WTC11 (cell line): ENCODE results near the gene CFAP100. TPM values are rescaled to one million over a fixed set of nuclear protein-coding genes. Genes with fewer than 3 reads are reported as not detected.

Experiments used
- ATAC-seq: fragments of 200-7000 bp; cut with Tn5 transposase; 2 replicates; pipeline ENCODE4 v1.10.0; 2021; ENCODE audit warnings: mild to moderate bottlenecking, moderate library complexity
- CTCF ChIA-PET: fragments of 300-600 bp; sonication (Branson Sonifier 250); formaldehyde crosslinking; loops from one replicate; lab custom pipeline; 2021; ENCODE audit warnings: antibody characterized with exemption; lab: Charles Lee
- POLR2A ChIA-PET: fragments of 350-600 bp; sonication (Branson Sonifier 250); formaldehyde crosslinking; loops from one replicate; lab custom pipeline; 2021; ENCODE audit warnings: antibody characterized with exemption; lab: Charles Lee
- DNase-seq: peaks from one replicate; pipeline ENCODE4 v3.0.0; 2021; ENCODE audit warnings: low spot score
- H3K27ac Mint-ChIP-seq: 2 replicates; pipeline ENCODE4 v1.8.0; 2021; ENCODE audit warnings: mixed read lengths
- H3K27me3 Mint-ChIP-seq: 2 replicates; pipeline ENCODE4 v1.8.0; 2021; ENCODE audit warnings: low read depth, mild to moderate bottlenecking, moderate library complexity, mixed read lengths
- H3K36me3 Mint-ChIP-seq: 2 replicates; pipeline ENCODE4 v1.8.0; 2021; ENCODE audit warnings: mixed read lengths
- H3K4me1 Mint-ChIP-seq: 2 replicates; pipeline ENCODE4 v1.8.0; 2022; ENCODE audit warnings: mixed read lengths
- H3K4me3 Mint-ChIP-seq: 2 replicates; pipeline ENCODE4 v1.8.0; 2021; ENCODE audit warnings: mild to moderate bottlenecking, moderate library complexity, mixed read lengths
- H3K9me3 Mint-ChIP-seq: 2 replicates; pipeline ENCODE4 v1.8.0; 2021; ENCODE audit warnings: mixed read lengths
- ARID4B ChIP-seq: sonication (generic); formaldehyde crosslinking; IDR thresholded peaks from 2 replicates; pipeline ENCODE4 v1.8.0; 2023; ENCODE audit warnings: missing genetic modification reagents, mild to moderate bottlenecking, borderline replicate concordance
- ATF6 ChIP-seq: sonication (generic); formaldehyde crosslinking; IDR thresholded peaks from 2 replicates; pipeline ENCODE4 v1.8.1; 2023; ENCODE audit warnings: mild to moderate bottlenecking, missing genetic modification reagents
- CREB1 ChIP-seq: sonication (generic); formaldehyde crosslinking; IDR thresholded peaks from 2 replicates; pipeline ENCODE4 v1.8.0; 2023; ENCODE audit warnings: mild to moderate bottlenecking, missing genetic modification reagents
- CTCF ChIP-seq: fragments of 200-600 bp; IDR thresholded peaks from 2 replicates; pipeline ENCODE4 v1.8.0; 2022; ENCODE audit warnings: antibody characterized with exemption
- FOXP1 ChIP-seq: sonication (generic); formaldehyde crosslinking; IDR thresholded peaks from 2 replicates; pipeline ENCODE4 v1.8.0; 2022; ENCODE audit warnings: missing genetic modification reagents, mild to moderate bottlenecking, moderate library complexity, borderline replicate concordance
- GABPB1 ChIP-seq: sonication (generic); formaldehyde crosslinking; IDR thresholded peaks from 2 replicates; pipeline ENCODE4 v1.8.1; 2023; ENCODE audit warnings: mild to moderate bottlenecking, missing genetic modification reagents
- HMGXB4 ChIP-seq: sonication (generic); formaldehyde crosslinking; IDR thresholded peaks from 2 replicates; pipeline ENCODE4 v1.8.1; 2023; ENCODE audit warnings: mild to moderate bottlenecking, moderate library complexity, missing genetic modification reagents
- IRF2 ChIP-seq: sonication (generic); formaldehyde crosslinking; IDR thresholded peaks from 2 replicates; pipeline ENCODE4 v1.8.0; 2022; ENCODE audit warnings: low read depth, missing genetic modification reagents, borderline replicate concordance
- JUN ChIP-seq: sonication (generic); formaldehyde crosslinking; IDR thresholded peaks from 2 replicates; pipeline ENCODE4 v1.8.0; 2023; ENCODE audit warnings: mild to moderate bottlenecking, missing genetic modification reagents
- NFE2L1 ChIP-seq: sonication (generic); formaldehyde crosslinking; IDR thresholded peaks from 2 replicates; pipeline ENCODE4 v1.8.1; 2023; ENCODE audit warnings: missing genetic modification reagents
- PRDM15 ChIP-seq: sonication (generic); formaldehyde crosslinking; IDR thresholded peaks from 2 replicates; pipeline ENCODE4 v1.8.0; 2022; ENCODE audit warnings: missing genetic modification reagents
- TEAD4 ChIP-seq: sonication (generic); formaldehyde crosslinking; IDR thresholded peaks from 2 replicates; pipeline ENCODE4 v1.8.0; 2022; ENCODE audit warnings: mild to moderate bottlenecking, missing genetic modification reagents
- USF2 ChIP-seq: sonication (generic); formaldehyde crosslinking; IDR thresholded peaks from 2 replicates; pipeline ENCODE4 v1.8.1; 2023; ENCODE audit warnings: mild to moderate bottlenecking, missing genetic modification reagents, moderate library complexity
- ZMAT4 ChIP-seq: fragments of 250-450 bp; sonication (Bioruptor Pico); IDR thresholded peaks from 2 replicates; pipeline ENCODE4 v1.9.0; 2021; ENCODE audit warnings: mild to moderate bottlenecking
- ZNF263 ChIP-seq: sonication (generic); formaldehyde crosslinking; IDR thresholded peaks from 2 replicates; pipeline ENCODE4 v1.8.1; 2022; ENCODE audit warnings: low read depth, mild to moderate bottlenecking, moderate library complexity, missing genetic modification reagents
- ZNF396 ChIP-seq: fragments of 250-450 bp; sonication (Bioruptor Pico); IDR thresholded peaks from 2 replicates; pipeline ENCODE4 v1.8.0; 2021; ENCODE audit warnings: mild to moderate bottlenecking, moderate library complexity, borderline replicate concordance
- ZSCAN18 ChIP-seq: fragments of 250-450 bp; sonication (Bioruptor Pico); IDR thresholded peaks from 2 replicates; pipeline ENCODE4 v2.1.2; 2022; ENCODE audit warnings: mild to moderate bottlenecking, moderate library complexity
- total RNA-seq: library from RNA; stranded (reverse); gene quantifications from 3 replicates; pipeline ENCODE4 v1.2.3, GENCODE V29; 2021

Gene CFAP100
- total RNA-seq, 1 experiment from 2014 or later: not detected

GRCh38 chr3:126345641-126346460 is 48.9 kb upstream of the CFAP100 start (continued):
- TF ChIP-seq ARID4B: no peak
- TF ChIP-seq CTCF: no peak
- TF ChIP-seq GABPB1 (CRISPR knock-in tag): no peak
- TF ChIP-seq PRDM15 (CRISPR knock-in tag): no peak
- TF ChIP-seq CREB1 (CRISPR knock-in tag): no peak
- TF ChIP-seq USF2 (CRISPR knock-in tag): no peak
- no peak for TF ChIP-seq TEAD4 (CRISPR knock-in tag)
- no peak for TF ChIP-seq ATF6 (CRISPR knock-in tag)
- TF ChIP-seq IRF2: no peak

- CTCF ChIA-PET: no interaction called here
- peaks cover 5% of the 10 kb centered on the region; the same call in 1 of the 2 replicates for H3K4me1 Mint-ChIP-seq
- no peak for DNase-seq
- ATAC-seq: no peak
- POLR2A ChIA-PET: no interaction called here
- no peaks in the 10 kb centered on the region for H3K27me3 Mint-ChIP-seq
- H3K27ac Mint-ChIP-seq: no peak overlapping the region
- H3K4me3 Mint-ChIP-seq: no peak overlapping the region
- H3K36me3 Mint-ChIP-seq: peaks cover 2% of the 10 kb centered on the region; the same call in 1 of the 2 replicates
- H3K9me3 Mint-ChIP-seq: no peaks in the 10 kb centered on the region
- TF ChIP-seq HMGXB4 (CRISPR knock-in tag) (no peak), JUN (CRISPR knock-in tag) (no peak), NFE2L1 (no peak), ZSCAN18 (no peak), ZMAT4 (CRISPR knock-in tag) (no peak), FOXP1 (CRISPR knock-in tag) (no peak), ZNF396 (no peak), ZNF263 (CRISPR knock-in tag) (no peak)
Observed at GRCh38 chr3:126346466-126346865, 48.2 kb upstream of the CFAP100 start.
